GM18909 (cell line): ENCODE measurements around the gene DAAM2.

Experiments
- ATAC-seq: cut with Tn5 transposase; IDR thresholded peaks from one replicate; pipeline ENCODE4 v1.9.1; 2021; ENCODE audit warnings: mild to moderate bottlenecking; ENCODE audit not compliant: unreplicated experiment, poor library complexity

The DAAM2 gene

GRCh38 chr6:39903656-39904055 is 111.5 kb downstream of the DAAM2 start:
- ATAC-seq: no peak

GRCh38 chr6:39904946-39905639 is 112.9 kb downstream of the DAAM2 start:
- no peak for ATAC-seq

- ATAC-seq: no peak
Measured at GRCh38 chr6:39905640-39905975, 113.4 kb downstream of the DAAM2 start.

- ATAC-seq: no peak
Measured at GRCh38 chr6:39906318-39906761, 114.2 kb downstream of the DAAM2 start.

- ATAC-seq: no peak
Measured at GRCh38 chr6:39907871-39908575, 115.8 kb downstream of the DAAM2 start.

GRCh38 chr6:39908838-39909583 is 116.8 kb downstream of the DAAM2 start:
- no peak for ATAC-seq

- ATAC-seq: no peak
Measured at GRCh38 chr6:39909701-39910100, 117.5 kb downstream of the DAAM2 start.

GRCh38 chr6:39910164-39910563 is 118.0 kb downstream of the DAAM2 start:
- no peak for ATAC-seq

GRCh38 chr6:39910744-39911143 is 118.6 kb downstream of the DAAM2 start:
- ATAC-seq: no peak

GRCh38 chr6:39911513-39912125 is 119.4 kb downstream of the DAAM2 start:
- ATAC-seq: no peak

GRCh38 chr6:39912446-39912845 is 120.3 kb downstream of the DAAM2 start:
- ATAC-seq: no peak

GRCh38 chr6:39913391-39913916 is 121.3 kb downstream of the DAAM2 start:
- ATAC-seq: no peak

- ATAC-seq: no peak
Measured at GRCh38 chr6:39914239-39914638, 122.1 kb downstream of the DAAM2 start.

- ATAC-seq: no peak
Measured at GRCh38 chr6:39915866-39916265, 123.7 kb downstream of the DAAM2 start.

- ATAC-seq: no peak
Measured at GRCh38 chr6:39917329-39917728, 125.2 kb downstream of the DAAM2 start.

- no peak for ATAC-seq
Measured at GRCh38 chr6:39917981-39918380, 125.8 kb downstream of the DAAM2 start.

GRCh38 chr6:39918831-39919230 is 126.7 kb downstream of the DAAM2 start:
- no peak for ATAC-seq

- ATAC-seq: no peak
Measured at GRCh38 chr6:39920157-39920556, 128.0 kb downstream of the DAAM2 start.

- ATAC-seq: no peak
Measured at GRCh38 chr6:39922821-39923220, 130.6 kb downstream of the DAAM2 start.

- no peak for ATAC-seq
Measured at GRCh38 chr6:39923394-39923793, 131.2 kb downstream of the DAAM2 start.

- no peak for ATAC-seq
Measured at GRCh38 chr6:39923861-39924260, 131.7 kb downstream of the DAAM2 start.
